HepG2 (cell line): Measurements from ENCODE around the gene ARHGDIA. TPM values are rescaled to one million over a fixed set of nuclear protein-coding genes. Genes with fewer than 3 reads are reported as not detected.

Experiments used
- ARNT2 ChIP-seq: sonication (generic); formaldehyde crosslinking; IDR thresholded peaks from 2 replicates; pipeline ENCODE4 v1.8.0; 2022; ENCODE audit warnings: mild to moderate bottlenecking, low read depth, missing genetic modification reagents, moderate library complexity
- CSRNP1 ChIP-seq: sonication (generic); formaldehyde crosslinking; IDR thresholded peaks from 2 replicates; pipeline ENCODE4 v1.8.1; 2023; ENCODE audit warnings: mild to moderate bottlenecking, missing genetic modification reagents
- GRHL1 ChIP-seq: sonication (generic); formaldehyde crosslinking; conservative IDR thresholded peaks from 2 replicates; pipeline ENCODE4 v1.8.0; 2022; ENCODE audit warnings: missing genetic modification reagents
- HDAC6 ChIP-seq: fragments of 200-600 bp; sonication (generic); IDR thresholded peaks from 2 replicates; pipeline ENCODE4 v1.7.0; 2017; ENCODE audit warnings: mild to moderate bottlenecking, antibody characterized with exemption, low read length, low read depth
- KDM1A ChIP-seq: IDR thresholded peaks from 2 replicates; pipeline ENCODE4 v1.6.1; 2016; ENCODE audit warnings: missing compliant biosample characterization
- RARG ChIP-seq: sonication (generic); formaldehyde crosslinking; IDR thresholded peaks from 2 replicates; pipeline ENCODE4 v1.4.0; 2020; ENCODE audit warnings: low read depth, mild to moderate bottlenecking, missing genetic modification reagents
- RFXAP ChIP-seq: sonication (generic); formaldehyde crosslinking; IDR thresholded peaks from 2 replicates; pipeline ENCODE4 v1.4.0; 2020; ENCODE audit warnings: missing genetic modification reagents, borderline replicate concordance
- SETDB1 ChIP-seq: sonication (generic); formaldehyde crosslinking; IDR thresholded peaks from 2 replicates; pipeline ENCODE4 v1.5.1; 2020; ENCODE audit warnings: missing genetic modification reagents, mild to moderate bottlenecking, borderline replicate concordance
- SRSF4 ChIP-seq: fragments of 200-400 bp; formaldehyde crosslinking; IDR thresholded peaks from one replicate; pipeline ENCODE4 v1.6.1; 2018; ENCODE audit warnings: mild to moderate bottlenecking, low read depth, low read length, moderate library complexity; ENCODE audit not compliant: poor library complexity, severe bottlenecking
- TBX2 ChIP-seq: sonication (generic); formaldehyde crosslinking; IDR thresholded peaks from 2 replicates; pipeline ENCODE4 v1.5.0; 2020; ENCODE audit warnings: missing genetic modification reagents, mild to moderate bottlenecking, borderline replicate concordance
- TFDP1 ChIP-seq: IDR thresholded peaks from 2 replicates; pipeline ENCODE4 v1.6.1; 2016; ENCODE audit warnings: missing compliant biosample characterization, missing genetic modification reagents, borderline replicate concordance
- WIZ ChIP-seq: sonication (generic); formaldehyde crosslinking; IDR thresholded peaks from 2 replicates; pipeline ENCODE4 v1.5.1; 2020; ENCODE audit warnings: mild to moderate bottlenecking, missing genetic modification reagents
- ZBTB38 ChIP-seq: sonication (generic); formaldehyde crosslinking; IDR thresholded peaks from 2 replicates; pipeline ENCODE4 v1.5.1; 2020; ENCODE audit warnings: mild to moderate bottlenecking, missing genetic modification reagents
- ZFP37 ChIP-seq: sonication (generic); formaldehyde crosslinking; IDR thresholded peaks from 2 replicates; pipeline ENCODE4 v1.4.0; 2020; ENCODE audit warnings: missing genetic modification reagents, borderline replicate concordance
- ZKSCAN8 ChIP-seq: IDR thresholded peaks from 2 replicates; pipeline ENCODE4 v1.6.1; 2016; ENCODE audit warnings: borderline replicate concordance, missing genetic modification reagents, missing compliant biosample characterization
- ZNF274 ChIP-seq: sonication (generic); formaldehyde crosslinking; IDR thresholded peaks from 2 replicates; pipeline ENCODE4 v1.5.1; 2020; ENCODE audit warnings: mild to moderate bottlenecking, missing genetic modification reagents
- ZNF530 ChIP-seq: sonication (generic); formaldehyde crosslinking; IDR thresholded peaks from 2 replicates; pipeline ENCODE4 v1.5.0; 2020; ENCODE audit warnings: low read depth, mild to moderate bottlenecking, missing genetic modification reagents
- ZNF670 ChIP-seq: sonication (generic); formaldehyde crosslinking; IDR thresholded peaks from 2 replicates; pipeline ENCODE4 v1.8.0; 2022; ENCODE audit warnings: mild to moderate bottlenecking, missing genetic modification reagents, borderline replicate concordance
- ZNF777 ChIP-seq: sonication (generic); formaldehyde crosslinking; IDR thresholded peaks from 2 replicates; pipeline ENCODE4 v1.4.0; 2020; ENCODE audit warnings: missing genetic modification reagents
- ZNF83 ChIP-seq: sonication (generic); formaldehyde crosslinking; IDR thresholded peaks from 2 replicates; pipeline ENCODE4 v1.4.0; 2020; ENCODE audit warnings: missing genetic modification reagents, mild to moderate bottlenecking, borderline replicate concordance
- polyA plus RNA-seq, 8 experiments: library from polyadenylated mRNA; depleted of rRNA in 3 of 8; stranded (reverse) in 7 of 8; unstranded in 1 of 8; fragments of >200 nt; fragmentation: Illumina TruSeq in 4 of 8; extraction: Trizol in 4 of 8; gene quantifications; 2 replicates each; pipeline versions ENCODE4 v1.2.1 to v1.2.3, GENCODE V29; 2011 to 2016; ENCODE audit warnings: low read depth in 4 of 8, missing spikeins in 1 of 8, mixed read lengths in 1 of 8; ENCODE audit not compliant: insufficient read depth in 1 of 8
- total RNA-seq, 5 experiments: library from RNA; depleted of rRNA; stranded (reverse); fragments of >200 nt; fragmentation: Illumina TruSeq; extraction: Trizol; gene quantifications; 2 replicates each; pipeline ENCODE4 v1.2.3, GENCODE V29; 2016; ENCODE audit warnings: low read depth in 1 of 5
- TF ChIP-seq, protein P1 (sequence below): sonication (generic); formaldehyde crosslinking; IDR thresholded peaks from 2 replicates; pipeline ENCODE4 v1.4.0; 2020; ENCODE audit warnings: mild to moderate bottlenecking, missing genetic modification reagents
- TF ChIP-seq, protein P2 (sequence below): IDR thresholded peaks from 2 replicates; pipeline ENCODE4 v1.6.1; 2012; ENCODE audit warnings: low read length, improper control_type of control experiment

ARHGDIA gene
- total and polyA plus RNA-seq, 2 of the 13 experiments (the other 11 are each of a cell fraction or from before 2014, with no cell fraction given): 40.0 to 64.0 TPM

GRCh38 chr17:81867991-81868673 lies 3.0 kb downstream of the ARHGDIA start (continued):
- no peak for TF ChIP-seq ZKSCAN8 (CRISPR knock-in tag)
- TF ChIP-seq ZNF83: no peak; the same call in 1 of the 2 replicates
- peak; percentile 67 for TF ChIP-seq CSRNP1 (CRISPR knock-in tag)
- no peak for TF ChIP-seq ARNT2 (CRISPR knock-in tag)
- TF ChIP-seq SETDB1 (CRISPR knock-in tag): no peak
- no peak for TF ChIP-seq WIZ
- no peak for TF ChIP-seq ZNF670
- TF ChIP-seq RFXAP: no peak
- peak; percentile 35; the same call in 1 of the 2 replicates for TF ChIP-seq TBX2 (CRISPR knock-in tag)
- TF ChIP-seq HDAC6: no peak
- TF ChIP-seq, protein P1, sequence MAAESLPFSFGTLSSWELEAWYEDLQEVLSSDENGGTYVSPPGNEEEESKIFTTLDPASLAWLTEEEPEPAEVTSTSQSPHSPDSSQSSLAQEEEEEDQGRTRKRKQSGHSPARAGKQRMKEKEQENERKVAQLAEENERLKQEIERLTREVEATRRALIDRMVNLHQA: no peak
- no peak for TF ChIP-seq SRSF4
- TF ChIP-seq ZNF274 (CRISPR knock-in tag): no peak
- peak; percentile 49; the same call in 1 of the 2 replicates for TF ChIP-seq ZBTB38 (CRISPR knock-in tag)
- TF ChIP-seq ZFP37 (CRISPR knock-in tag): no peak
- TF ChIP-seq RARG (CRISPR knock-in tag): no peak
- TF ChIP-seq ZNF777 (CRISPR knock-in tag): no peak; the same call in 1 of the 2 replicates
- TF ChIP-seq, protein P2, sequence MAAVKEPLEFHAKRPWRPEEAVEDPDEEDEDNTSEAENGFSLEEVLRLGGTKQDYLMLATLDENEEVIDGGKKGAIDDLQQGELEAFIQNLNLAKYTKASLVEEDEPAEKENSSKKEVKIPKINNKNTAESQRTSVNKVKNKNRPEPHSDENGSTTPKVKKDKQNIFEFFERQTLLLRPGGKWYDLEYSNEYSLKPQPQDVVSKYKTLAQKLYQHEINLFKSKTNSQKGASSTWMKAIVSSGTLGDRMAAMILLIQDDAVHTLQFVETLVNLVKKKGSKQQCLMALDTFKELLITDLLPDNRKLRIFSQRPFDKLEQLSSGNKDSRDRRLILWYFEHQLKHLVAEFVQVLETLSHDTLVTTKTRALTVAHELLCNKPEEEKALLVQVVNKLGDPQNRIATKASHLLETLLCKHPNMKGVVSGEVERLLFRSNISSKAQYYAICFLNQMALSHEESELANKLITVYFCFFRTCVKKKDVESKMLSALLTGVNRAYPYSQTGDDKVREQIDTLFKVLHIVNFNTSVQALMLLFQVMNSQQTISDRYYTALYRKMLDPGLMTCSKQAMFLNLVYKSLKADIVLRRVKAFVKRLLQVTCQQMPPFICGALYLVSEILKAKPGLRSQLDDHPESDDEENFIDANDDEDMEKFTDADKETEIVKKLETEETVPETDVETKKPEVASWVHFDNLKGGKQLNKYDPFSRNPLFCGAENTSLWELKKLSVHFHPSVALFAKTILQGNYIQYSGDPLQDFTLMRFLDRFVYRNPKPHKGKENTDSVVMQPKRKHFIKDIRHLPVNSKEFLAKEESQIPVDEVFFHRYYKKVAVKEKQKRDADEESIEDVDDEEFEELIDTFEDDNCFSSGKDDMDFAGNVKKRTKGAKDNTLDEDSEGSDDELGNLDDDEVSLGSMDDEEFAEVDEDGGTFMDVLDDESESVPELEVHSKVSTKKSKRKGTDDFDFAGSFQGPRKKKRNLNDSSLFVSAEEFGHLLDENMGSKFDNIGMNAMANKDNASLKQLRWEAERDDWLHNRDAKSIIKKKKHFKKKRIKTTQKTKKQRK: no peak
- no peak for TF ChIP-seq TFDP1 (CRISPR knock-in tag)
- no peak for TF ChIP-seq KDM1A
- no peak for TF ChIP-seq GRHL1 (CRISPR knock-in tag)
- TF ChIP-seq ZNF530 (CRISPR knock-in tag): no peak
